Neural progenitor cell (in vitro differentiated cells): ENCODE measurements around the gene ROR2. TPM values are rescaled to one million over a fixed set of nuclear protein-coding genes. Genes with fewer than 3 reads are reported as not detected.
"Not testable (repeated sequence)": the region's sequence is repeated elsewhere in the genome, so short reads cannot be mapped to it uniquely, and the experiment has no call there.

Experiments
- DNase-seq: peaks from one replicate; pipeline ENCODE4 v3.0.0-alpha.2; 2016; ENCODE audit warnings: low spot score
- H2AFZ ChIP-seq: fragments of 200-600 bp; sonication (generic); replicated peaks from 2 replicates; pipeline ENCODE4 v1.6.1; 2016; ENCODE audit warnings: antibody characterized with exemption
- H3F3A ChIP-seq: fragments of 200-600 bp; sonication (generic); 2 replicates; pipeline ENCODE4 v1.6.1; 2016; ENCODE audit warnings: antibody characterized with exemption, low read depth
- H3K27ac ChIP-seq: fragments of 200-600 bp; sonication (generic); 2 replicates; pipeline ENCODE4 v1.5.1; 2016; ENCODE audit warnings: mild to moderate bottlenecking
- H3K27me3 ChIP-seq: fragments of 200-600 bp; sonication (generic); 2 replicates; pipeline ENCODE4 v1.6.1; 2016; ENCODE audit warnings: mild to moderate bottlenecking, moderate library complexity
- H3K36me3 ChIP-seq: fragments of 200-600 bp; sonication (generic); 2 replicates; pipeline ENCODE4 v1.5.1; 2016
- H3K4me1 ChIP-seq: fragments of 200-600 bp; sonication (generic); 2 replicates; pipeline ENCODE4 v1.6.1; 2016; ENCODE audit warnings: mixed run types
- H3K4me2 ChIP-seq: fragments of 200-600 bp; sonication (generic); 2 replicates; pipeline ENCODE4 v1.6.1; 2016
- H3K4me3 ChIP-seq: fragments of 200-600 bp; sonication (generic); 2 replicates; pipeline ENCODE4 v1.5.1; 2016
- H3K79me2 ChIP-seq: fragments of 200-600 bp; sonication (generic); 2 replicates; pipeline ENCODE4 v1.6.1; 2016; ENCODE audit warnings: low read depth
- H3K9ac ChIP-seq: fragments of 200-600 bp; sonication (generic); 2 replicates; pipeline ENCODE4 v1.6.1; 2016
- H3K9me3 ChIP-seq: fragments of 200-600 bp; sonication (generic); 2 replicates; pipeline ENCODE4 v1.5.1; 2016; ENCODE audit warnings: low read depth
- H4K20me1 ChIP-seq: fragments of 200-600 bp; sonication (generic); 2 replicates; pipeline ENCODE4 v1.6.1; 2016; ENCODE audit warnings: low read depth
- H3K27ac Mint-ChIP-seq: 3 replicates; pipeline ENCODE4 v1.8.0; 2021; ENCODE audit warnings: mixed read lengths
- H3K27me3 Mint-ChIP-seq: 2 replicates; pipeline ENCODE4 v1.8.0; 2022; ENCODE audit warnings: low read depth, mild to moderate bottlenecking, inconsistent platforms, moderate library complexity, mixed read lengths; ENCODE audit not compliant: insufficient read depth
- H3K36me3 Mint-ChIP-seq: 3 replicates; pipeline ENCODE4 v1.8.0; 2021; ENCODE audit warnings: mixed read lengths
- H3K4me1 Mint-ChIP-seq: 3 replicates; pipeline ENCODE4 v1.8.0; 2021; ENCODE audit warnings: mixed read lengths
- H3K4me3 Mint-ChIP-seq: 3 replicates; pipeline ENCODE4 v1.8.0; 2021; ENCODE audit warnings: mild to moderate bottlenecking, moderate library complexity, mixed read lengths
- H3K9me3 Mint-ChIP-seq: 3 replicates; pipeline ENCODE4 v1.8.0; 2020; ENCODE audit warnings: mixed read lengths
- EZH2 ChIP-seq: fragments of 200-600 bp; sonication (generic); IDR thresholded peaks from 2 replicates; pipeline ENCODE4 v1.6.1; 2017; ENCODE audit warnings: antibody characterized with exemption, mild to moderate bottlenecking, moderate library complexity
- EZH2phosphoT487 ChIP-seq: fragments of 200-600 bp; sonication (generic); IDR thresholded peaks from 2 replicates; pipeline ENCODE4 v1.6.1; 2017; ENCODE audit warnings: antibody characterized with exemption
- total RNA-seq: library from RNA; depleted of rRNA; stranded (reverse); fragments of >200 nt; gene quantifications from 2 replicates; pipeline ENCODE4 v1.2.3, GENCODE V29; 2015; ENCODE audit warnings: low replicate concordance
- TF ChIP-seq, protein P1 (sequence below): fragments of 200-600 bp; sonication (generic); IDR thresholded peaks from 2 replicates; pipeline ENCODE4 v1.5.1; 2017; ENCODE audit warnings: antibody characterized with exemption, mild to moderate bottlenecking

Gene ROR2
- total RNA-seq, 1 donor from 2014 or later = 20.1 TPM

GRCh38 chr9:91985692-91986091, 35.7 kb upstream of the ROR2 start:
- no peak for DNase-seq
- H3K27ac Mint-ChIP-seq = no peak overlapping the region
- Histone ChIP-seq H3K9ac (no peak overlapping the region), H3K9me3 (no peaks in the 10 kb centered on the region), H4K20me1 (no peaks in the 10 kb centered on the region), H3K79me2 (no peaks in the 10 kb centered on the region), H2AFZ (no peak overlapping the region), H3K4me1 (no peaks in the 10 kb centered on the region), H3K4me2 (no peak overlapping the region), H3F3A (no peaks in the 10 kb centered on the region), H3K27ac (no peak overlapping the region), H3K27me3 (no peaks in the 10 kb centered on the region), H3K4me3 (no peak overlapping the region), H3K36me3 (no peaks in the 10 kb centered on the region)
- H3K4me3 Mint-ChIP-seq = no peak overlapping the region
- H3K36me3 Mint-ChIP-seq = peaks cover 2% of the 10 kb centered on the region
- H3K27me3 Mint-ChIP-seq = no peaks in the 10 kb centered on the region
- H3K9me3 Mint-ChIP-seq = peaks cover 18% of the 10 kb centered on the region
- H3K4me1 Mint-ChIP-seq = no peaks in the 10 kb centered on the region
- TF ChIP-seq EZH2phosphoT487 (no peak), EZH2 (no peak)
- TF ChIP-seq, protein P1, sequence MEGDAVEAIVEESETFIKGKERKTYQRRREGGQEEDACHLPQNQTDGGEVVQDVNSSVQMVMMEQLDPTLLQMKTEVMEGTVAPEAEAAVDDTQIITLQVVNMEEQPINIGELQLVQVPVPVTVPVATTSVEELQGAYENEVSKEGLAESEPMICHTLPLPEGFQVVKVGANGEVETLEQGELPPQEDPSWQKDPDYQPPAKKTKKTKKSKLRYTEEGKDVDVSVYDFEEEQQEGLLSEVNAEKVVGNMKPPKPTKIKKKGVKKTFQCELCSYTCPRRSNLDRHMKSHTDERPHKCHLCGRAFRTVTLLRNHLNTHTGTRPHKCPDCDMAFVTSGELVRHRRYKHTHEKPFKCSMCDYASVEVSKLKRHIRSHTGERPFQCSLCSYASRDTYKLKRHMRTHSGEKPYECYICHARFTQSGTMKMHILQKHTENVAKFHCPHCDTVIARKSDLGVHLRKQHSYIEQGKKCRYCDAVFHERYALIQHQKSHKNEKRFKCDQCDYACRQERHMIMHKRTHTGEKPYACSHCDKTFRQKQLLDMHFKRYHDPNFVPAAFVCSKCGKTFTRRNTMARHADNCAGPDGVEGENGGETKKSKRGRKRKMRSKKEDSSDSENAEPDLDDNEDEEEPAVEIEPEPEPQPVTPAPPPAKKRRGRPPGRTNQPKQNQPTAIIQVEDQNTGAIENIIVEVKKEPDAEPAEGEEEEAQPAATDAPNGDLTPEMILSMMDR = no peak

GRCh38 chr9:91978740-91979414, 28.8 kb upstream of the ROR2 start:
- no peak overlapping the region for H3K27ac Mint-ChIP-seq
- Histone ChIP-seq H3K4me1 (no peaks in the 10 kb centered on the region), H3K9ac (no peak overlapping the region), H3K4me2 (no peak overlapping the region), H3K9me3 (no peaks in the 10 kb centered on the region), H3K36me3 (no peaks in the 10 kb centered on the region), H3F3A (no peaks in the 10 kb centered on the region), H2AFZ (no peak overlapping the region), H3K4me3 (no peak overlapping the region), H3K79me2 (no peaks in the 10 kb centered on the region), H4K20me1 (no peaks in the 10 kb centered on the region), H3K27ac (no peak overlapping the region), H3K27me3 (no peaks in the 10 kb centered on the region)
- no peak for TF ChIP-seq EZH2phosphoT487
- TF ChIP-seq, protein P1 = peak; percentile 72
- peaks cover 2% of the 10 kb centered on the region for H3K36me3 Mint-ChIP-seq
- peak; percentile 71 for DNase-seq
- peaks cover 12% of the 10 kb centered on the region for H3K9me3 Mint-ChIP-seq
- peaks cover 4% of the 10 kb centered on the region for H3K27me3 Mint-ChIP-seq
- no peaks in the 10 kb centered on the region for H3K4me1 Mint-ChIP-seq
- no peak overlapping the region for H3K4me3 Mint-ChIP-seq

DNA sequence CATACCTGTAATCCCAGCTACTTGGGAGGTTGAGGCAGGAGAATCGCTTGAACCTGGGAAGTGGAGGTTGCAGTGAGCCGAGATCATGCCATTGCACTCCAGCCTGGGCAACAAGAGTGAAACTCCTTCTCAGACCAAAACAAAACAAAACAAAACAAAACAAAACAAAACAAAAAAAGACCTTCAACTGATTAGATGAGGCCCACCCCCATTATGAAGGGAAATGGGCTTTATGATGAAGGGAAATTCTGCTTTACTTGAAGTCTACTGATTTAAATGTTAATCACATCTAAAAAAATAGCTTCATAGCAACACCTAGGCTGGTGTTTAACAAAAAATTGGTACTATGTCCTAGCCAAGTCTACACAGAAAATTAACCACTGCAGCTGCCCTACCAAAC, 25.2 kb upstream of the ROR2 start:
- H4K20me1 ChIP-seq, H3K4me1 ChIP-seq, H3K4me1 Mint-ChIP-seq, H3K9me3 Mint-ChIP-seq, H3K27ac ChIP-seq, H3K27me3 ChIP-seq, H3K4me3 Mint-ChIP-seq, H3K79me2 ChIP-seq, H3K36me3 ChIP-seq, H3K9me3 ChIP-seq, H2AFZ ChIP-seq, H3K36me3 Mint-ChIP-seq, H3F3A ChIP-seq, H3K4me2 ChIP-seq, DNase-seq, H3K4me3 ChIP-seq, H3K9ac ChIP-seq, H3K27me3 Mint-ChIP-seq, H3K27ac Mint-ChIP-seq: not testable (repeated sequence)

DNA sequence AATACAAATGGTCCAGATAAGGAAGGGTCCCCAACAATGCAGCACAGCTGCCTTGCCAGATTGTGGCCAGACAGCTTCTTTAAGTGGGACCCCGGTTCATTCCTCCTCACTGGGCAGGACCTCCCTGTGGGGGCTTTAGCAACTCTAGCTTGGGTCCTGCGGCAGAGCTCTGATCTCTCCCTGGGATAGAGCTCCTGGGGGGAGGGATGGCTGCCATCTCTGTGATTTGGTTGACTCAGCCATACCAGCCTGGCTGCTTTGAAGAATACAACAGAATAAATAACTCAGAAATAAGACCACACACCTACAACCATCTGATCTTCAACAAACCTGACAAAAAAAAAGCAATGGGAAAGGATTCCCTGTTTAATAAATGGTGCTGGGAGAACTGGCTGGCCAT, 22.7 kb upstream of the ROR2 start:
- Histone ChIP-seq H3K27ac (no peak overlapping the region), H2AFZ (peak overlapping the region; percentile 45), H3K4me3 (no peak overlapping the region), H3F3A (no peaks in the 10 kb centered on the region), H3K9ac (no peak overlapping the region), H4K20me1 (no peaks in the 10 kb centered on the region), H3K9me3 (no peaks in the 10 kb centered on the region), H3K4me2 (no peak overlapping the region), H3K79me2 (no peaks in the 10 kb centered on the region), H3K4me1 (no peaks in the 10 kb centered on the region), H3K27me3 (no peaks in the 10 kb centered on the region), H3K36me3 (no peaks in the 10 kb centered on the region)
- Mint-ChIP-seq H3K36me3 (no peaks in the 10 kb centered on the region), H3K27me3 (peaks cover 7% of the 10 kb centered on the region), H3K9me3 (peaks cover 4% of the 10 kb centered on the region), H3K4me1 (peaks cover 9% of the 10 kb centered on the region), H3K4me3 (no peak overlapping the region), H3K27ac (no peak overlapping the region)
- no peak for DNase-seq
- TF ChIP-seq EZH2 = no peak
- TF ChIP-seq, protein P1 = no peak
- no peak for TF ChIP-seq EZH2phosphoT487
